Kidney (tissue), 14 donors: Measurements from ENCODE around the gene PPA1. TPM values are rescaled to one million over a fixed set of nuclear protein-coding genes. Genes with fewer than 3 reads are reported as not detected.

Source experiments
- DNase-seq, 5 donors: peaks; one replicate each; pipeline ENCODE4 v3.0.0-alpha.2; 2013 to 2020
- FAIRE-seq: peaks from 2 replicates; lab custom pipeline; 2012; peaks lifted over from hg19 to GRCh38; lab: Jason Lieb, UNC
- H3K27ac ChIP-seq, 2 donors: one replicate each; pipeline ENCODE4 v1.7.0; 2013; ENCODE audit warnings: low read depth in 2 of 2, low read length in 2 of 2, inconsistent platforms in 1 of 2
- H3K27me3 ChIP-seq: one replicate; pipeline ENCODE4 v1.7.1; 2013; ENCODE audit warnings: low read length, inconsistent platforms; ENCODE audit not compliant: control insufficient read depth, insufficient read depth
- H3K36me3 ChIP-seq, 3 donors: one replicate each; pipeline versions ENCODE4 v1.7.0 to v1.7.1; 2013; ENCODE audit warnings: low read length in 3 of 3, control low read depth in 1 of 3, inconsistent platforms in 1 of 3; ENCODE audit not compliant: insufficient read depth in 3 of 3, control insufficient read depth in 2 of 3
- H3K4me1 ChIP-seq, 3 donors: one replicate each; pipeline versions ENCODE4 v1.7.0 to v1.7.1; 2013; ENCODE audit warnings: low read length in 3 of 3, inconsistent platforms in 1 of 3, low read depth in 1 of 3; ENCODE audit not compliant: control insufficient read depth in 2 of 3, insufficient read depth in 2 of 3
- H3K4me3 ChIP-seq, 3 donors: one replicate each; pipeline versions ENCODE4 v1.7.0 to v1.8.1; 2013; ENCODE audit warnings: low read length in 3 of 3, control low read depth in 1 of 3, inconsistent platforms in 1 of 3
- H3K9ac ChIP-seq, 3 donors: one replicate each; pipeline versions ENCODE4 v1.7.0 to v1.7.1; 2013; ENCODE audit warnings: low read length in 3 of 3, control low read depth in 1 of 3, inconsistent platforms in 1 of 3
- H3K9me3 ChIP-seq, 3 donors: one replicate each; pipeline versions ENCODE4 v1.7.0 to v1.7.1; 2013; ENCODE audit warnings: low read length in 3 of 3, control low read depth in 1 of 3, inconsistent platforms in 1 of 3; ENCODE audit not compliant: control insufficient read depth in 2 of 3, insufficient read depth in 1 of 3
- CTCF ChIP-seq: IDR thresholded peaks from 3 replicates; pipeline ENCODE4 v1.5.1; 2012; ENCODE audit warnings: mild to moderate bottlenecking, moderate library complexity, borderline replicate concordance; ENCODE audit not compliant: insufficient read depth; ENCODE audit errors: extremely low read depth
- intact Hi-C: fragments of 100-400 bp; cut with DNase I; formaldehyde crosslinking; loops from one replicate; pipeline ENCODE4 v1.11.1; 2022
- polyA plus RNA-seq: library from polyadenylated mRNA; stranded (reverse); fragments of 350-450 nt; fragmentation: Illumina TruSeq; extraction: RNeasy Lipid Tissue Mini Kit (QIAGEN cat#74804); gene quantifications from one replicate; pipeline ENCODE4 v1.2.3, GENCODE V29; 2014; ENCODE audit warnings: low read depth, low replicate concordance; ENCODE audit not compliant: insufficient read depth
- total RNA-seq: library from RNA; stranded (reverse); fragmentation: NEBNext Ultra II Directional; extraction: Animal tissue kit (Norgen Biotek cat#: 25700); gene quantifications from one replicate; pipeline ENCODE4 v1.2.1, GENCODE V29; 2021
- donor health status: control.
- donor health status: control.
- donor health status: control.
- donor health status: control.
- donor health status: control.
- donor health status: DM: yes; HTN: yes; CAD: no.
- donor health status: Normal renal cell carcinoma (clear cell type).

PPA1 gene
- total and polyA plus RNA-seq, 2 donors from 2014 or later: 116 to 168 TPM

GRCh38 chr10:70256463-70256862 lies 23.2 kb upstream of the PPA1 start:
- Histone ChIP-seq H3K4me3 (no peak overlapping the region), H3K27me3 (peaks cover 4% of the 10 kb centered on the region), H3K36me3 (no peaks in the 10 kb centered on the region), H3K27ac (no peak overlapping the region), H3K9me3 (no peaks in the 10 kb centered on the region), H3K4me1 (peaks cover 0 to 4% (median 0%) of the 10 kb centered on the region in 3 donors), H3K9ac (no peak overlapping the region)
- DNase-seq: no peak
- no peak for TF ChIP-seq CTCF
- FAIRE-seq: no peak
- intact Hi-C loops: no loop called here

GRCh38 chr10:70255329-70256299 lies 22.4 kb upstream of the PPA1 start:
- Histone ChIP-seq H3K27me3 (peaks cover 4% of the 10 kb centered on the region), H3K4me1 (peaks cover 0 to 4% (median 0%) of the 10 kb centered on the region in 3 donors), H3K9ac (no peak overlapping the region), H3K4me3 (no peak overlapping the region), H3K9me3 (no peaks in the 10 kb centered on the region), H3K36me3 (no peaks in the 10 kb centered on the region), H3K27ac (no peak overlapping the region)
- intact Hi-C loops: no loop called here
- DNase-seq: peak; percentile 56 to 79 (median 77)
- TF ChIP-seq CTCF: no peak
- no peak for FAIRE-seq

- Histone ChIP-seq H3K4me1 (peaks cover 0 to 4% (median 0%) of the 10 kb centered on the region in 3 donors), H3K27me3 (peaks cover 4% of the 10 kb centered on the region), H3K9ac (no peak overlapping the region), H3K4me3 (no peak overlapping the region), H3K9me3 (no peaks in the 10 kb centered on the region), H3K36me3 (no peaks in the 10 kb centered on the region), H3K27ac (no peak overlapping the region)
- no peak for FAIRE-seq
- intact Hi-C loops: no loop called here
- TF ChIP-seq CTCF: no peak
- peak in 1 of 5 donors; percentile 51 for DNase-seq
Observed at GRCh38 chr10:70254778-70255328, 21.6 kb upstream of the PPA1 start.
